Gastrocnemius medialis (tissue), 4 donors: Measurements from ENCODE around the gene LBH. TPM values are rescaled to one million over a fixed set of nuclear protein-coding genes. Genes with fewer than 3 reads are reported as not detected.

Experiments used
- ATAC-seq, 2 donors: fragments of 150-250 bp; one replicate each; pipeline ENCODE4 v1.9.1; 2016
- DNase-seq, 2 donors: peaks; one replicate each; pipeline ENCODE4 v3.0.0-alpha.2; 2019
- H3K27ac ChIP-seq, 4 donors: fragments of 200-600 bp; sonication (generic); 1 replicate in 1 of 4; 2 replicates in 3 of 4; pipeline ENCODE4 v1.5.1; 2016 to 2018; ENCODE audit warnings: mild to moderate bottlenecking in 2 of 4, moderate library complexity in 1 of 4
- H3K27me3 ChIP-seq, 3 donors: fragments of 200-600 bp; sonication (generic) in 2 of 3; 1 replicate in 1 of 3; 2 replicates in 2 of 3; pipeline versions ENCODE4 v1.5.1 to v1.6.0; 2016 to 2019; ENCODE audit warnings: mild to moderate bottlenecking in 1 of 3, moderate library complexity in 1 of 3
- H3K36me3 ChIP-seq, 2 donors: fragments of 200-600 bp; sonication (generic) in 1 of 2; one replicate each; pipeline ENCODE4 v1.5.1; 2017 to 2018
- H3K4me1 ChIP-seq, 2 donors: fragments of 200-600 bp; sonication (generic) in 1 of 2; one replicate each; pipeline ENCODE4 v1.5.1; 2016 to 2017; ENCODE audit warnings: mild to moderate bottlenecking in 2 of 2
- H3K4me3 ChIP-seq, 4 donors: fragments of 200-600 bp; sonication (generic) in 3 of 4; 1 replicate in 1 of 4; 2 replicates in 3 of 4; pipeline ENCODE4 v1.5.1; 2016 to 2019; ENCODE audit warnings: mild to moderate bottlenecking in 2 of 4
- H3K9me3 ChIP-seq, 3 donors: fragments of 200-600 bp; sonication (generic) in 2 of 3; 1 replicate in 1 of 3; 2 replicates in 2 of 3; pipeline ENCODE4 v1.5.1; 2016 to 2019
- CTCF ChIP-seq, 5 experiments: fragments of 450-650 bp in 3 of 5; fragments of 200-600 bp in 2 of 5; sonication (generic) in 2 of 5; IDR thresholded peaks in 4 of 5; conservative IDR thresholded peaks in 1 of 5; 1 replicate in 4 of 5; 2 replicates in 1 of 5; pipeline ENCODE4 v1.5.1; 2016 to 2019; ENCODE audit warnings: antibody characterized with exemption in 5 of 5, mild to moderate bottlenecking in 3 of 5, moderate library complexity in 3 of 5
- POLR2A ChIP-seq, 2 donors: fragments of 450-650 bp; IDR thresholded peaks; one replicate each; pipeline ENCODE4 v1.6.1; 2017; ENCODE audit warnings: antibody characterized with exemption in 2 of 2, mild to moderate bottlenecking in 2 of 2, moderate library complexity in 2 of 2
- in situ Hi-C, 4 donors: fragments of 200-750 bp; cut with MboI; loops; one replicate each; pipeline versions ENCODE4 v1.15.0 to v1.8.0; 2017; ENCODE audit warnings: low sequenced_read_pairs in 4 of 4
- intact Hi-C: fragments of 100-400 bp; cut with DNase I; formaldehyde crosslinking; loops from one replicate; pipeline ENCODE4 v1.15.1; 2023; ENCODE audit warnings: low total_unique reads
- total RNA-seq, 4 donors: library from RNA; depleted of rRNA; stranded (reverse); fragments of >200 nt; gene quantifications; one replicate each; pipeline versions ENCODE4 v1.1.0 to v1.2.3, GENCODE V29; 2016

LBH gene
- total RNA-seq, 4 donors from 2014 or later, result 5.4 to 37.6 (median 12.5) TPM

DNA sequence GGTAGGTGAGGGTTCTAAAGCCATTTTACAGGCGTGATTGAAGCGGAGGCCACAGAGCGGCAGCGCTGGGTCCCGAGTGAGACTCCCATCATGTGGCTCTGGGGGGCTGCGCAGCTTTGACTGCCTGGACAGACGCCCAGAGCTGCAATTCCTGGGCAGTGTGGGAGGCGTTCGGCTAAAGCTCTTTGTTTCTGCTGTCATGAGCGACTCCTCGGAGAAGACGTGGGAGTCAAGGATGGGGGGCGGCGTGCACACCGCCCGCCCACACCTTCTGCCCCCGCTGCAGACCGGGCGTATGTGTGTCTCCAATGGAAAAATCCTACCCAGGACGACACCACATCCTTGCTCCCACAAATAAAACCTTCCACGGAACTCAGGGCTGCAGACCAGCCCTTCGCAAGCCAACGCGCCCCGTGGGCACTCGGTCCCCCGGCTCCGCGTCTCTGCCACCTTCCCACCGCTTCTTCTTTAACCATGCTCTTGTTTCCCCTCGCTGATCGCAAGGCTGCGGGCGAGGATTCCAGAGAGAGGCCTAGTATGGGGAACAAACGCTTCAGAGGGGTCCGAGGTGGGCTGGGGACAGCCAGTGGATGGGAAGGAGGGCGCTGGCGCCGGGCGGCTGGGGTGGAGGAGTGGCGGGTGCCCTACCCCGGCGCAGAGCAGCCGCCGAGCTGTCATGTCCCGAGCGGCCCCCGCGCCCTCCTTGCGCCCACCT, 680 bp upstream of the LBH start:
- in situ Hi-C loops, result loop anchor here in 1 of 4 donors (25.0 kb wide), 1 partner anchor 232 kb away; no protein-coding TSS in a partner anchor
- H3K9me3 ChIP-seq, result no peaks in the 10 kb centered on the region
- H3K4me1 ChIP-seq, result peaks cover 10 to 25% of the 10 kb centered on the region in 2 donors
- peak overlapping the region; percentile 58 to 82 (median 71) for H3K4me3 ChIP-seq
- ATAC-seq, result peak in 1 of 2 donors; percentile 7
- no peaks in the 10 kb centered on the region for H3K36me3 ChIP-seq
- DNase-seq, result no peak
- peak overlapping the region; percentile 59 to 77 (median 68) for H3K27ac ChIP-seq
- intact Hi-C loops, result loop anchor here (10.0 kb wide), 1 partner anchor 174 kb away; no protein-coding TSS in a partner anchor
- peaks cover 15 to 39% (median 32%) of the 10 kb centered on the region in 3 donors for H3K27me3 ChIP-seq
- TF ChIP-seq POLR2A (IDR thresholded peaks at IDR 0.05), result no peak
- TF ChIP-seq CTCF (IDR thresholded peaks at IDR 0.05 in 4 of 5, conservative IDR thresholded peaks at IDR 0.05 in 1 of 5), result no peak

DNA sequence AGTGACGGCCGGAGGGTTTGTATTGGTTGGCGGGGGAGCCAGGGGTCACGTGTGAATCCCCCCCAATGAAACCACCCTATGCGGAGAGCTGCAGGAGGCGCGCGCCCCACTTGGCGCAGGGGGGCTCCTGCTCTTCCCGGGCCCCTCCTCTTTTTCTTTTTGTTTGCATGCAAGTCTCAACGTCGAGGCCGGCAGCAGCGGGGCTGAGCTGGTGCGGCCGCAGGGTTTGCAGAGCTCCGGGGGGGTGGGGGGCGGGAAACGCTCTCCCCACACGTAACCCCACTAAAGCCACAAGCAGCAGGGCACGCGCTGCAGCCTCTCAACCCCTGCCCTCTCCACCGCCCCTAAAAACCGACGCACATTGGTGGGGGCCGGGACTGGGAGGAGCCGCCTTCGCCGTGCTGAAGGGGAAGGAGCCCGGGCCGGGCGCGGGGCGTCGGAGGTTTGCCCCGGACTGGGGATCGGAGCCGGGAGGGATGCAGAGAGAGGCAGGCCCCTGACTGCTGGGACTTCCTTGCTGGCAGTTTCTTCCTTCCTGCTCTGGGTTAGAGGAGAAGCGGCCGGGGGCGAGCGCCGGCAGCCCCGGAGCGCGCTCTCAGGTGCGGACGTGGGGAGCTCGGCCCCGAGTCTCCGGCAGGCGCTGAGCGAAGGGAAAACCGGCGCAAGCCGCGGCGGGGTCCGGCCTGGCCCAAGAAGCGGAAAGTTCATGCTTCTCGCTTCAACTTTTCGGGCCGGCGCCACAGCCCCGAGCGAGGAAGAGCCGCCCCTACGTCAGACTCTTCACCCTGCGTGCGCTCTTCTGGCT, 864 bp downstream of the LBH start:
- Histone ChIP-seq H3K4me1 (peaks cover 7 to 18% of the 10 kb centered on the region in 2 donors), H3K9me3 (no peaks in the 10 kb centered on the region), H3K27ac (peak overlapping the region; percentile 61 to 77 (median 70)), H3K4me3 (peak overlapping the region; percentile 58 to 82 (median 71)), H3K27me3 (peaks cover 15 to 43% (median 32%) of the 10 kb centered on the region in 3 donors), H3K36me3 (no peaks in the 10 kb centered on the region)
- TF ChIP-seq POLR2A (IDR thresholded peaks at IDR 0.05) (peak in 1 of 2 donors; percentile 28), CTCF (IDR thresholded peaks at IDR 0.05 in 4 of 5, conservative IDR thresholded peaks at IDR 0.05 in 1 of 5) (no peak)
- DNase-seq (no peak), ATAC-seq (peak; percentile 15 to 20)
- in situ Hi-C loops, result loop anchor here in 1 of 4 donors (25.0 kb wide), 1 partner anchor 230 kb away; no protein-coding TSS in a partner anchor
- intact Hi-C loops, result loop anchor here (10.0 kb wide), 1 partner anchor 173 kb away; no protein-coding TSS in a partner anchor

DNA sequence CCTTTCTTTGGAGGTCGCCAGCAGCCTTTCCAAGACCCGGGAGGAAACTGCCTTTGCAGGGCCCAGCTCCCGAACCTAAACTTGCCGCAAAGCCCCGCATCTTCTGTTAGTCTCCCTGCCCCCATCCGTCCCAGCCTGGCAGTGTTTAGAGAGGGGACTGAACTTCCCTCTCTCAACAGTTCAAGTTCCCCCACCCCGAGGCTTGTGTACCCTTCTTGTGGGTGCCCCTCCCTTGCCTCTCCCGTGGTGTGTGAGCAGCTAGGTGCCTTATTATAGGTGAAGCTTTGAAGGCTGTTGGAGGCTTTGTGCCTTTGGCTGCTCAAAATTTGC, 1.4 kb downstream of the LBH start:
- intact Hi-C loops, result loop anchor here (10.0 kb wide), 1 partner anchor 172 kb away; no protein-coding TSS in a partner anchor
- H3K36me3 ChIP-seq, result no peaks in the 10 kb centered on the region
- ATAC-seq, result peak in 1 of 2 donors; percentile 3
- H3K27me3 ChIP-seq, result peaks cover 15 to 43% (median 32%) of the 10 kb centered on the region in 3 donors
- peak overlapping the region; percentile 61 to 77 (median 70) for H3K27ac ChIP-seq
- in situ Hi-C loops, result loop anchor here in 1 of 4 donors (25.0 kb wide), 1 partner anchor 230 kb away; no protein-coding TSS in a partner anchor
- H3K4me1 ChIP-seq, result peaks cover 13 to 18% of the 10 kb centered on the region in 2 donors
- peak overlapping the region; percentile 58 to 82 (median 71) for H3K4me3 ChIP-seq
- no peak for TF ChIP-seq POLR2A (IDR thresholded peaks at IDR 0.05)
- TF ChIP-seq CTCF (IDR thresholded peaks at IDR 0.05 in 4 of 5, conservative IDR thresholded peaks at IDR 0.05 in 1 of 5), result no peak
- no peaks in the 10 kb centered on the region for H3K9me3 ChIP-seq
- DNase-seq, result no peak

GRCh38 chr2:30233271-30234009, 2.1 kb downstream of the LBH start:
- in situ Hi-C loops (loop anchor here in 1 of 4 donors (25.0 kb wide), 1 partner anchor 229 kb away; no protein-coding TSS in a partner anchor), intact Hi-C loops (loop anchor here (10.0 kb wide), 1 partner anchor 171 kb away; no protein-coding TSS in a partner anchor)
- ATAC-seq, result no peak
- TF ChIP-seq CTCF (IDR thresholded peaks at IDR 0.05 in 4 of 5, conservative IDR thresholded peaks at IDR 0.05 in 1 of 5) (no peak), POLR2A (IDR thresholded peaks at IDR 0.05) (no peak)
- Histone ChIP-seq H3K9me3 (no peaks in the 10 kb centered on the region), H3K36me3 (no peaks in the 10 kb centered on the region), H3K4me1 (peaks cover 13 to 18% of the 10 kb centered on the region in 2 donors), H3K4me3 (peak overlapping the region; percentile 58 to 82 (median 71)), H3K27ac (peak overlapping the region; percentile 32 to 71 (median 50)), H3K27me3 (peaks cover 15 to 43% (median 32%) of the 10 kb centered on the region in 3 donors)
- no peak for DNase-seq
